Spinal cord (tissue), 10 donors: ENCODE measurements around the gene CRIM1. TPM values are rescaled to one million over a fixed set of nuclear protein-coding genes. Genes with fewer than 3 reads are reported as not detected.

Experiments
- DNase-seq, 6 donors: peaks; one replicate each; pipeline versions ENCODE4 v3.0.0 to v3.0.0-alpha.2; 2013 to 2015; ENCODE audit warnings: low spot score in 6 of 6, low read depth in 4 of 6
- H3K27ac ChIP-seq: one replicate; pipeline ENCODE4 v1.5.1; 2013; ENCODE audit warnings: low read depth, low read length, control low read depth
- H3K27me3 ChIP-seq: one replicate; pipeline ENCODE4 v1.6.1; 2013; ENCODE audit warnings: low read length; ENCODE audit not compliant: control insufficient read depth, insufficient read depth
- H3K36me3 ChIP-seq: one replicate; pipeline ENCODE4 v1.6.1; 2013; ENCODE audit warnings: low read length; ENCODE audit not compliant: control insufficient read depth, insufficient read depth
- H3K4me1 ChIP-seq: one replicate; pipeline ENCODE4 v1.6.1; 2013; ENCODE audit warnings: low read length; ENCODE audit not compliant: control insufficient read depth, insufficient read depth
- H3K4me3 ChIP-seq: one replicate; pipeline ENCODE4 v1.5.1; 2013; ENCODE audit warnings: low read depth, low read length, control low read depth
- H3K9me3 ChIP-seq: one replicate; pipeline ENCODE4 v1.6.1; 2013; ENCODE audit warnings: low read length; ENCODE audit not compliant: control insufficient read depth, insufficient read depth
- WGBS: methylation state at CpG from one replicate; pipeline ENCODE4 v1.1.5; 2013; ENCODE audit warnings: missing lambda C conversion rate; ENCODE audit not compliant: insufficient coverage; 5-methylcytosine and 5-hydroxymethylcytosine counted together
- polyA plus RNA-seq, 2 donors: library from polyadenylated mRNA; unstranded; fragments of 120-200 nt; gene quantifications; one replicate each; pipeline ENCODE4 v1.2.1, GENCODE V29; 2013; ENCODE audit not compliant: insufficient read length in 2 of 2
- total RNA-seq, 2 donors: library from RNA; depleted of rRNA in 1 of 2; stranded (reverse); fragments of 120-200 nt in 1 of 2; fragments of >200 nt in 1 of 2; gene quantifications; one replicate each; pipeline versions ENCODE4 v1.2.3 to v1.2.4, GENCODE V29; 2013 to 2014
- donor health status: healthy.

Gene CRIM1
- total and polyA plus RNA-seq, 4 donors = 35.9 to 63.5 (median 49.3) TPM

- no peak for DNase-seq
- no peaks in the 10 kb centered on the region for H3K36me3 ChIP-seq
- H3K27ac ChIP-seq = no peak overlapping the region
- H3K9me3 ChIP-seq = no peaks in the 10 kb centered on the region
- H3K4me1 ChIP-seq = peaks cover 2% of the 10 kb centered on the region
- no peaks in the 10 kb centered on the region for H3K27me3 ChIP-seq
- 86% methylated on average over 11 of the region's 11 CpGs for WGBS
- H3K4me3 ChIP-seq = no peak overlapping the region
Observed at GRCh38 chr2:36559221-36559942, 203.8 kb downstream of the CRIM1 start.

DNA sequence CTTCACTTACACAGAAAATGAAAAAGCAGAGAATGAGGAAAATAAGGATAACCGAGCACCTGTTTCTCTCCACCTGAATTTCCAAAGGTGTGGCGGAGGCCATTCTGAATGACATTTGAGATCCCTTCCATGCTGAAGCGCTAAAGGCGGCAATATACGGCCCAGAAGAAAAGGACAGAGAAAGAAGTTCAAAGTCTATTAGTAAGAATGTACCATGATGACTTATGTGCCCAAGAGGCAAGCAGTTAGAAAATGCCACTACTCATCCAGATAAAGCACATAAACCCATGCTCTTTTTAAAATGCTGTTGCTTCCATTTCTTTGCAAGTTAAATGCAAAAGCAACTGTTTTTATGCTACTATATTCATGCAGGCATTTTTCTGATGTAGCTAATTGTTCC lies 205.1 kb downstream of the CRIM1 start:
- no peak for DNase-seq
- no peak overlapping the region for H3K27ac ChIP-seq
- WGBS = 100% methylated on average over 1 of the region's 5 CpGs
- no peaks in the 10 kb centered on the region for H3K27me3 ChIP-seq
- peaks cover 2% of the 10 kb centered on the region for H3K4me1 ChIP-seq
- H3K36me3 ChIP-seq = no peaks in the 10 kb centered on the region
- no peaks in the 10 kb centered on the region for H3K9me3 ChIP-seq
- H3K4me3 ChIP-seq = no peak overlapping the region

GRCh38 chr2:36561237-36561944 lies 205.8 kb downstream of the CRIM1 start:
- Histone ChIP-seq H3K4me3 (no peak overlapping the region), H3K9me3 (no peaks in the 10 kb centered on the region), H3K4me1 (peaks cover 2% of the 10 kb centered on the region), H3K36me3 (peaks cover 3% of the 10 kb centered on the region), H3K27ac (peak overlapping the region; percentile 30), H3K27me3 (no peaks in the 10 kb centered on the region)
- 58% methylated on average over 3 of the region's 8 CpGs for WGBS
- peak in 5 of 6 donors; percentile 36 to 76 (median 46) for DNase-seq

GRCh38 chr2:36562240-36562639 lies 206.7 kb downstream of the CRIM1 start:
- Histone ChIP-seq H3K27me3 (no peaks in the 10 kb centered on the region), H3K36me3 (peaks cover 3% of the 10 kb centered on the region), H3K27ac (no peak overlapping the region), H3K4me1 (peaks cover 2% of the 10 kb centered on the region), H3K4me3 (no peak overlapping the region), H3K9me3 (no peaks in the 10 kb centered on the region)
- no peak for DNase-seq
- no CpG with 5 or more reads among the region's 1 CpG for WGBS

DNA sequence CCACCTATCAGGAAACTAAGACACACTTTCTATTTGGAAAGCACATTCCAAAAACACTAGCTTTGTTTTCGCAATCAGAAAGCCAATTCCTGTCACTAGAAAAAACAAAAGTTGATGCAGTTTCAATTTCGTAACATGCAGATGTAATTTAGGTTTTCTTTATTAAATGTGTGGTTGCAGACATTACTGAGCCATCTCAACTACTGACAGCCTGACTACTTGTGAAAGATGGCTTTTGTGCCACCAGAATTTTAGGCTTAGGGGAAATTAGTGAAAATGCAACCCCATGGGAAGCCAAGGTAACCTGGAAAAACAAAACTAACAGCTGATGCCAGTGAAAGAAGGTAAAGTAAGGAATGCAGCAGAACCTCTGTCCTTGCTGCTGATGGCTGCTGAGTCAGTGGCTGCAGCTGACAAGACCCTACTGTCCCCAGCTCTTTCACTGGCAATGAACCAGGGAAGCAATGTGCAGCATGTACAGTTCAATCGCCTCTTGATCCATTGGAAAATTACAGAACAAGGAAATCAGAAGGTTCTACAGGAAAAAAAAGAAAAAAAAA lies 207.5 kb downstream of the CRIM1 start:
- Histone ChIP-seq H3K4me3 (no peak overlapping the region), H3K27me3 (no peaks in the 10 kb centered on the region), H3K4me1 (peaks cover 2% of the 10 kb centered on the region), H3K27ac (no peak overlapping the region), H3K36me3 (peaks cover 3% of the 10 kb centered on the region), H3K9me3 (no peaks in the 10 kb centered on the region)
- peak in 1 of 6 donors; percentile 35 for DNase-seq
- WGBS = 80% methylated on average over 1 of the region's 3 CpGs

- Histone ChIP-seq H3K9me3 (no peaks in the 10 kb centered on the region), H3K27me3 (no peaks in the 10 kb centered on the region), H3K36me3 (peaks cover 3% of the 10 kb centered on the region), H3K4me3 (no peak overlapping the region), H3K4me1 (peaks cover 2% of the 10 kb centered on the region), H3K27ac (no peak overlapping the region)
- WGBS = 97% methylated on average over 8 of the region's 11 CpGs
- DNase-seq = no peak
Observed at GRCh38 chr2:36564377-36564930, 208.9 kb downstream of the CRIM1 start.

GRCh38 chr2:36565712-36566111 lies 210.1 kb downstream of the CRIM1 start:
- Histone ChIP-seq H3K4me3 (no peak overlapping the region), H3K27ac (no peak overlapping the region), H3K4me1 (peaks cover 2% of the 10 kb centered on the region), H3K27me3 (no peaks in the 10 kb centered on the region), H3K36me3 (peaks cover 3% of the 10 kb centered on the region), H3K9me3 (no peaks in the 10 kb centered on the region)
- no peak for DNase-seq
- 100% methylated on average over 1 of the region's 4 CpGs for WGBS

GRCh38 chr2:36566887-36567286 lies 211.3 kb downstream of the CRIM1 start:
- Histone ChIP-seq H3K36me3 (peaks cover 9% of the 10 kb centered on the region), H3K4me1 (no peaks in the 10 kb centered on the region), H3K27me3 (no peaks in the 10 kb centered on the region), H3K9me3 (no peaks in the 10 kb centered on the region), H3K4me3 (no peak overlapping the region), H3K27ac (no peak overlapping the region)
- WGBS = no CpG with 5 or more reads among the region's 4 CpGs
- DNase-seq = no peak

GRCh38 chr2:36567711-36568408 lies 212.3 kb downstream of the CRIM1 start:
- H3K4me1 ChIP-seq = no peaks in the 10 kb centered on the region
- H3K27me3 ChIP-seq = no peaks in the 10 kb centered on the region
- no peaks in the 10 kb centered on the region for H3K9me3 ChIP-seq
- no CpG with 5 or more reads among the region's 6 CpGs for WGBS
- peaks cover 10% of the 10 kb centered on the region for H3K36me3 ChIP-seq
- no peak overlapping the region for H3K27ac ChIP-seq
- no peak overlapping the region for H3K4me3 ChIP-seq
- DNase-seq = no peak
